Neural cell (in vitro differentiated cells): ENCODE measurements around the gene ENOSF1. TPM values are rescaled to one million over a fixed set of nuclear protein-coding genes. Genes with fewer than 3 reads are reported as not detected.

Experiments used
- H2AFZ ChIP-seq: fragments of 200-600, 300-800 bp; sonication (generic), shearing (Covaris generic); 2 replicates; pipeline ENCODE4 v1.6.0; 2014; ENCODE audit warnings: low read depth, mild to moderate bottlenecking, antibody characterized with exemption, low read length, moderate library complexity
- H3F3A ChIP-seq: fragments of 200-600 bp; shearing (Covaris generic); 2 replicates; pipeline ENCODE4 v1.6.1; 2016; ENCODE audit warnings: mild to moderate bottlenecking, moderate library complexity, mixed read lengths, antibody characterized with exemption, low read length; ENCODE audit not compliant: insufficient read depth, poor library complexity, severe bottlenecking
- H3K27ac ChIP-seq: fragments of 200-600, 300-800 bp; sonication (generic), shearing (Covaris generic); 2 replicates; pipeline ENCODE4 v1.5.1; 2014; ENCODE audit warnings: mild to moderate bottlenecking, low read length, moderate library complexity
- H3K27me3 ChIP-seq: fragments of 300-800, 200-600 bp; sonication (generic), shearing (Covaris generic); 2 replicates; pipeline ENCODE4 v1.6.0; 2014; ENCODE audit warnings: mild to moderate bottlenecking, low read depth, low read length, moderate library complexity; ENCODE audit not compliant: insufficient read depth
- H3K36me3 ChIP-seq: fragments of 300-800, 200-600 bp; sonication (generic), shearing (Covaris generic); 2 replicates; pipeline ENCODE4 v1.5.1; 2014; ENCODE audit warnings: mild to moderate bottlenecking, antibody characterized with exemption, low read length, moderate library complexity; ENCODE audit not compliant: insufficient read depth
- H3K4me2 ChIP-seq: fragments of 300-800, 200-600 bp; sonication (generic), shearing (Covaris generic); 2 replicates; pipeline ENCODE4 v1.6.0; 2014; ENCODE audit warnings: mild to moderate bottlenecking, low read length
- H3K4me3 ChIP-seq: fragments of 300-800, 200-600 bp; sonication (generic), shearing (Covaris generic); 2 replicates; pipeline ENCODE4 v1.5.1; 2014; ENCODE audit warnings: mild to moderate bottlenecking, low read length, moderate library complexity
- H3K79me2 ChIP-seq: fragments of 200-600 bp; shearing (Covaris generic); replicated peaks from 2 replicates; pipeline ENCODE4 v1.6.0; 2014; ENCODE audit warnings: mild to moderate bottlenecking, low read length, moderate library complexity; ENCODE audit not compliant: insufficient read depth
- H3K9ac ChIP-seq: fragments of 300-800, 200-600 bp; sonication (generic), shearing (Covaris generic); 2 replicates; pipeline ENCODE4 v1.6.1; 2016; ENCODE audit warnings: mild to moderate bottlenecking, low read length, mixed read lengths
- H3K9me2 ChIP-seq: fragments of 200-600 bp; shearing (Covaris generic); 2 replicates; pipeline ENCODE4 v1.6.1; 2016; ENCODE audit warnings: mild to moderate bottlenecking, low read length, mixed read lengths; ENCODE audit not compliant: insufficient read depth
- H3K9me3 ChIP-seq: fragments of 200-600, 300-800 bp; sonication (generic), shearing (Covaris generic); 2 replicates; pipeline ENCODE4 v1.6.1; 2016; ENCODE audit warnings: mild to moderate bottlenecking, mixed run types, low read length, moderate library complexity, mixed read lengths
- H4K20me1 ChIP-seq: fragments of 200-600 bp; shearing (Covaris generic); 2 replicates; pipeline ENCODE4 v1.6.1; 2016; ENCODE audit warnings: mild to moderate bottlenecking, mixed run types; ENCODE audit not compliant: insufficient read depth
- EP300 ChIP-seq: fragments of 450-650 bp; conservative IDR thresholded peaks from 2 replicates; pipeline ENCODE4 v1.6.1; 2014; ENCODE audit warnings: antibody characterized with exemption, mild to moderate bottlenecking, moderate library complexity; ENCODE audit not compliant: poor library complexity, severe bottlenecking
- EZH2 ChIP-seq: fragments of 200-600, 300-800 bp; shearing (Covaris generic), sonication (generic); IDR thresholded peaks from 2 replicates; pipeline ENCODE4 v1.6.1; 2014; ENCODE audit warnings: antibody characterized with exemption, low read length, borderline replicate concordance, mild to moderate bottlenecking; ENCODE audit not compliant: insufficient read depth, poor library complexity, severe bottlenecking
- MXI1 ChIP-seq: fragments of 450-650 bp; conservative IDR thresholded peaks from 2 replicates; pipeline ENCODE4 v1.6.1; 2014; ENCODE audit warnings: antibody characterized with exemption, mild to moderate bottlenecking; ENCODE audit not compliant: poor library complexity, severe bottlenecking
- POLR2AphosphoS5 ChIP-seq: IDR thresholded peaks from 2 replicates; pipeline ENCODE4 v1.6.1; 2012
- RAD21 ChIP-seq: fragments of 450-650 bp; conservative IDR thresholded peaks from 2 replicates; pipeline ENCODE4 v1.6.1; 2014; ENCODE audit warnings: antibody characterized with exemption, mild to moderate bottlenecking, moderate library complexity
- REST ChIP-seq: IDR thresholded peaks from 2 replicates; pipeline ENCODE4 v1.6.1; 2012; ENCODE audit warnings: borderline replicate concordance
- SMC3 ChIP-seq: fragments of 450-650 bp; conservative IDR thresholded peaks from 2 replicates; pipeline ENCODE4 v1.6.1; 2014; ENCODE audit warnings: antibody characterized with exemption, mild to moderate bottlenecking, moderate library complexity; ENCODE audit not compliant: poor library complexity
- polyA plus RNA-seq: library from polyadenylated mRNA; depleted of rRNA; stranded (reverse); fragments of >200 nt; gene quantifications from 2 replicates; pipeline ENCODE4 v1.2.3, GENCODE V29; 2014
- TF ChIP-seq, protein P1 (sequence below): fragments of 450-650 bp; IDR thresholded peaks from 2 replicates; pipeline ENCODE4 v1.5.1; 2014; ENCODE audit warnings: antibody characterized with exemption, mild to moderate bottlenecking, moderate library complexity; ENCODE audit not compliant: poor library complexity, severe bottlenecking

ENOSF1 gene
- polyA plus RNA-seq, 1 donor from 2014 or later: 9.0 TPM

- Histone ChIP-seq H3K36me3 (no peaks in the 10 kb centered on the region), H3K27ac (no peak within 1 kb of the TSS), H3K4me3 (peak within 1 kb of the TSS; percentile 99), H4K20me1 (no peaks in the 10 kb centered on the region), H3K9me2 (no peaks in the 10 kb centered on the region), H3K9me3 (no peaks in the 10 kb centered on the region), H2AFZ (peak within 1 kb of the TSS; percentile 43), H3F3A (no peaks in the 10 kb centered on the region), H3K9ac (peak within 1 kb of the TSS; percentile 55), H3K79me2 (no peaks in the 10 kb centered on the region), H3K27me3 (no peaks in the 10 kb centered on the region), H3K4me2 (peak within 1 kb of the TSS; percentile 42)
- TF ChIP-seq POLR2AphosphoS5 (no peak), SMC3 (peak; percentile 10), MXI1 (peak; percentile 57), REST (no peak)
- TF ChIP-seq, protein P1, sequence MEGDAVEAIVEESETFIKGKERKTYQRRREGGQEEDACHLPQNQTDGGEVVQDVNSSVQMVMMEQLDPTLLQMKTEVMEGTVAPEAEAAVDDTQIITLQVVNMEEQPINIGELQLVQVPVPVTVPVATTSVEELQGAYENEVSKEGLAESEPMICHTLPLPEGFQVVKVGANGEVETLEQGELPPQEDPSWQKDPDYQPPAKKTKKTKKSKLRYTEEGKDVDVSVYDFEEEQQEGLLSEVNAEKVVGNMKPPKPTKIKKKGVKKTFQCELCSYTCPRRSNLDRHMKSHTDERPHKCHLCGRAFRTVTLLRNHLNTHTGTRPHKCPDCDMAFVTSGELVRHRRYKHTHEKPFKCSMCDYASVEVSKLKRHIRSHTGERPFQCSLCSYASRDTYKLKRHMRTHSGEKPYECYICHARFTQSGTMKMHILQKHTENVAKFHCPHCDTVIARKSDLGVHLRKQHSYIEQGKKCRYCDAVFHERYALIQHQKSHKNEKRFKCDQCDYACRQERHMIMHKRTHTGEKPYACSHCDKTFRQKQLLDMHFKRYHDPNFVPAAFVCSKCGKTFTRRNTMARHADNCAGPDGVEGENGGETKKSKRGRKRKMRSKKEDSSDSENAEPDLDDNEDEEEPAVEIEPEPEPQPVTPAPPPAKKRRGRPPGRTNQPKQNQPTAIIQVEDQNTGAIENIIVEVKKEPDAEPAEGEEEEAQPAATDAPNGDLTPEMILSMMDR: peak; percentile 64
Measured at GRCh38 chr18:657311-658000, 55.0 kb downstream of the ENOSF1 start, which contains the start of gene TYMS. TYMS (plus strand) TSS chr18:657653; CDS start chr18:657743, 90 bp downstream.

DNA sequence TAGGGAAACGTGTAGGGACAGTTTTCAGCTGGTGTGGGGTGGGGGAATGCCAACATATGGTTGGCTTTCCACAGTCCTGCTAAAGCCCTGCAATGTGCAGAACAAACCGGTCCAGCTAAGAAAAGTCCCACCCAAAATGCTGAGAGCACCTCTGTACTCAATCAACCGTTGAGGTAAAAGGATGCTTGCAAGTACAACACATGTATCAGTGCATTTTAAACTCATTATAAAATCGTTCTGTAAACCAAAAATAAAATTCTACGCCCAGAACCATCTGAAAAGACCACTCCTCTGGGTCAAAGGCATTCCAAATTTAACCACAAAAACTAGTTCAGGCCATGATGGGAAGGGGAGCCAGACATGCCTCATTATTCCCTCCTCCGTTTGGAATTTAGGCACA is 57.0 kb downstream of the ENOSF1 start:
- no peak overlapping the region for H3K4me3 ChIP-seq
- no peaks in the 10 kb centered on the region for H3K9me3 ChIP-seq
- no peak overlapping the region for H3K27ac ChIP-seq
- no peaks in the 10 kb centered on the region for H3K9me2 ChIP-seq
- TF ChIP-seq POLR2AphosphoS5 (no peak), RAD21 (no peak), EZH2 (no peak), REST (no peak), SMC3 (no peak), EP300 (no peak)
- TF ChIP-seq, protein P1: no peak
- H3K27me3 ChIP-seq: no peaks in the 10 kb centered on the region
- no peak overlapping the region for H2AFZ ChIP-seq
- no peaks in the 10 kb centered on the region for H3K79me2 ChIP-seq
- no peaks in the 10 kb centered on the region for H3F3A ChIP-seq
- H3K9ac ChIP-seq: no peak overlapping the region
- no peaks in the 10 kb centered on the region for H4K20me1 ChIP-seq
- no peak overlapping the region for H3K4me2 ChIP-seq
- no peaks in the 10 kb centered on the region for H3K36me3 ChIP-seq
